GM06990 (cell line): Measurements from ENCODE around the gene PDAP1.
"Not testable (repeated sequence)": the region's sequence is repeated elsewhere in the genome, so short reads cannot be mapped to it uniquely, and the experiment has no call there.

Experiments
- DNase-seq: peaks from one replicate; pipeline ENCODE4 v3.0.0-alpha.2; 2011; ENCODE audit not compliant: insufficient read length; ENCODE audit errors: extremely low read depth
- H3K27me3 ChIP-seq: replicated peaks from 2 replicates; pipeline ENCODE4 v1.6.0; 2011; ENCODE audit warnings: low read length; ENCODE audit not compliant: control insufficient read depth, insufficient read depth
- H3K36me3 ChIP-seq: 2 replicates; pipeline ENCODE4 v1.5.1; 2011; ENCODE audit warnings: low read length; ENCODE audit not compliant: control insufficient read depth, insufficient read depth
- H3K4me3 ChIP-seq: replicated peaks from 2 replicates; pipeline ENCODE4 v1.5.1; 2011; ENCODE audit warnings: low read depth, mild to moderate bottlenecking, control low read depth, low read length
- TF ChIP-seq, protein P1 (sequence below): IDR thresholded peaks from 2 replicates; pipeline ENCODE4 v1.5.1; 2011; ENCODE audit warnings: low read length, control low read depth, mild to moderate bottlenecking, inconsistent platforms; ENCODE audit not compliant: insufficient read depth, poor library complexity, severe bottlenecking

PDAP1 gene

DNA sequence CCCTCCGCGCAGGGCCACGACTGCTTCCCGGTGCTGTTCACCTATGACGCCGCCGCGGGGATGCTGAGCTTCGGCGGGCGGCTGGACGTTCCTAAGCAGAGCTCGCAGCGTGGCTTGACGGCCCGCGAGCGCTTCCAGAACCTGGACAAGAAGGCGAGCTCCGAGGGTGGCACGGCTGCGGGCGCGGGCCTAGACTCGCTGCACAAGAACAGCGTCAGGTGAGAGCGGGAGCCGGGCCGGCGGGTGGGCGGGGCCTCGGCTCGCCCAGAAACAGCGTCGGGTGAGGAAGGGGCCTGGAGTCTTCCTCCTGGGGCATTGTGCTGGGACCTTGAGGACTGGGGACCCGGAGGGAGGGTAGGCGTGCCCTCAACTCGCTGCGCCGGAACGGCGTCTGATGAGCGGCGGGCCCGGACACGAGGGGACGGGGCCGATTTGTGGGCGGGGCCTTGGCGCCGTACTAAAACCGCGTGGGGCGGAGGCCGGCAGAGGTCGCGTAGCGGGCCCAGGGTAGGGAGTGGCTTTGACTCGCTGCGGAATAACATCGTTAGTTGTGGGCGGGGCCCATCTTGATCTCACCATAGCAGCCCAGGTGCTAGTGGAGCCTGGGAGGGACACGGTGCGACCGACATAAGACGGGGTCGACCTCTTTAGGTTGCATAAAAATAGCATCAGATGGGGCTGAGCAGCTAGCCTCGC, 15.6 kb downstream of the PDAP1 start:
- TF ChIP-seq, protein P1, sequence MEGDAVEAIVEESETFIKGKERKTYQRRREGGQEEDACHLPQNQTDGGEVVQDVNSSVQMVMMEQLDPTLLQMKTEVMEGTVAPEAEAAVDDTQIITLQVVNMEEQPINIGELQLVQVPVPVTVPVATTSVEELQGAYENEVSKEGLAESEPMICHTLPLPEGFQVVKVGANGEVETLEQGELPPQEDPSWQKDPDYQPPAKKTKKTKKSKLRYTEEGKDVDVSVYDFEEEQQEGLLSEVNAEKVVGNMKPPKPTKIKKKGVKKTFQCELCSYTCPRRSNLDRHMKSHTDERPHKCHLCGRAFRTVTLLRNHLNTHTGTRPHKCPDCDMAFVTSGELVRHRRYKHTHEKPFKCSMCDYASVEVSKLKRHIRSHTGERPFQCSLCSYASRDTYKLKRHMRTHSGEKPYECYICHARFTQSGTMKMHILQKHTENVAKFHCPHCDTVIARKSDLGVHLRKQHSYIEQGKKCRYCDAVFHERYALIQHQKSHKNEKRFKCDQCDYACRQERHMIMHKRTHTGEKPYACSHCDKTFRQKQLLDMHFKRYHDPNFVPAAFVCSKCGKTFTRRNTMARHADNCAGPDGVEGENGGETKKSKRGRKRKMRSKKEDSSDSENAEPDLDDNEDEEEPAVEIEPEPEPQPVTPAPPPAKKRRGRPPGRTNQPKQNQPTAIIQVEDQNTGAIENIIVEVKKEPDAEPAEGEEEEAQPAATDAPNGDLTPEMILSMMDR, result no peak
- Histone ChIP-seq H3K27me3 (no peaks in the 10 kb centered on the region), H3K4me3 (no peak overlapping the region), H3K36me3 (peaks cover 71% of the 10 kb centered on the region)
- peak; percentile 61 for DNase-seq

DNA sequence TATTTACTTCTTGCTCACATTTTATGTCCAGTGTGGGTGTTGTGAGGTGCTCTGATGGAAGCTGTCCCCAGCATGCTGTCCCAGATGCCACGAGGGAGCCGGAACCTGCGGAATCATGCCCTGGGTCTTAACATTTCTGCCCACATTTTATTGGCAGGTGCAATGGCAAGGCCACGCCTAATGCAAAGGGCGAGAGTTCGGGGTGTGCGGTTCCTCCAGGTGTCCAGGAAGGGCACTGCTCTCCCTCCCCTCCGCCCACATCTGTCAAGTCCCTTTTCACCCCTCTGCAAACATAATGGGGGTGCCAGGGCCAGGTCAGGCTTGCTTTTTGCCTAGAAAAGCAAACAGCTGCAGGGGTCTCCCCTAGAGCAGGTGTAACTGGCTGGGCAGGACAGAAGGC, 16.4 kb downstream of the PDAP1 start:
- no peaks in the 10 kb centered on the region for H3K27me3 ChIP-seq
- no peak for DNase-seq
- H3K36me3 ChIP-seq, result peaks cover 68% of the 10 kb centered on the region
- no peak overlapping the region for H3K4me3 ChIP-seq
- TF ChIP-seq, protein P1, result no peak

DNA sequence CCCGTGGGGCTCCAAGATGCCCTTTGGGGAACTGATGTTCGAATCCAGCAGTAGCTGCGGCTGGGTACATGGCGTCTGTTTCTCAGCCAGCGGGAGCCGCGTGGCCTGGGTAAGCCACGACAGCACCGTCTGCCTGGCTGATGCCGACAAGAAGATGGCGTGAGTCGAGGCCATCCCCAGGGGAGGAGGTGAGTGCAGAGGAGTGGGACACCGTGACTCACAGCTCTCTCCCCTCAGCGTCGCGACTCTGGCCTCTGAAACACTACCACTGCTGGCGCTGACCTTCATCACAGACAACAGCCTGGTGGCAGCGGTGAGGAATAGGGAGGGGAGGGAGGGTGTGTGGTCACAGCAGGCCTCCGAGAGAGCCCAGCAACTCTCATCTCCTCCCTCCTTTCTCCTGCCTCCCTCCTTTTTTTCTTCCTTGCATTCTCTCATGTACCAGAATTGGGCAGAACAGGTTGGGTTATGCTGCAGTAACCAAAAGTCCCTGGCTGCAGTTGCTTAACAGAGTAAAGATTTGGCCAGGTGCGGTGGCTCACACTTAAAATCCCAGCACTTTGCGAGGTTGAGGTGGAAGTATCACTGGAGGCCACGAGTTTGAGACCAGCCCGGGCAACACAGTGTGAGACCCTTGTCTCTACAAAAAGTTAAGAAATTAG, 17.3 kb downstream of the PDAP1 start:
- peaks cover 72% of the 10 kb centered on the region for H3K36me3 ChIP-seq
- no peaks in the 10 kb centered on the region for H3K27me3 ChIP-seq
- TF ChIP-seq, protein P1, result no peak
- DNase-seq, result no peak
- H3K4me3 ChIP-seq, result no peak overlapping the region

DNA sequence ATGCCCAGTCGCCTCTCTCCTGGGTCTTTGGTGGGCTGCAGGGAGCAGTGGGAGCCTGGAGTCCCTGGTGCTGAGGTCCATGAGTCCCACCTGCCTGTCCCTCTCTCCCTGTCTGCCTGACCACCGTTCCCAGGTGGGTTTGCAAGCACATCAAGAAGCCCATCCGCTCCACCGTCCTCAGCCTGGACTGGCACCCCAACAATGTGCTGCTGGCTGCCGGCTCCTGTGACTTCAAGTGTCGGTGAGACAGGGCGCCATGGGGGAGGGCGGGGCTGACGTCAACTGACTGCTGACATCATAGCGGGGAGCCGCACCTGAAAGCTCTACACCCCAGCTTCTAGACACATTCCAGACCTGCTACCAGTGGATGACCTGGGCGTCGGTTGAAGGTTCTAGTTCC, 18.6 kb downstream of the PDAP1 start:
- TF ChIP-seq, protein P1, result no peak
- DNase-seq, result no peak
- no peak overlapping the region for H3K4me3 ChIP-seq
- H3K36me3 ChIP-seq, result peaks cover 67% of the 10 kb centered on the region
- no peaks in the 10 kb centered on the region for H3K27me3 ChIP-seq

DNA sequence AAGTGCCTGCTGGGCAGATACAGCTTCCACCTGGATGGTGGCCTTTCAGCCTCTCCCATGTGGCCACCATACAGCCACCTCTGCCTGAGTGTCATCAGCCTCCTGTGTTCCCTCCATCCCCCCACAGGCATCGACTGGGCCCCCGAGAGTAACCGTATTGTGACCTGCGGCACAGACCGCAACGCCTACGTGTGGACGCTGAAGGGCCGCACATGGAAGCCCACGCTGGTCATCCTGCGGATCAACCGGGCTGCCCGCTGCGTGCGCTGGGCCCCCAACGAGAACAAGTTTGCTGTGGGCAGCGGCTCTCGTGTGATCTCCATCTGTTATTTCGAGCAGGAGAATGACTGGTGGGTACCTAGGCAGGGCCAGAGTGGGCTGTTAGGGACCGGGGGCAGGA, 20.5 kb downstream of the PDAP1 start:
- Histone ChIP-seq H3K36me3 (peaks cover 64% of the 10 kb centered on the region), H3K4me3 (no peak overlapping the region), H3K27me3 (no peaks in the 10 kb centered on the region)
- DNase-seq, result no peak
- TF ChIP-seq, protein P1, result no peak

DNA sequence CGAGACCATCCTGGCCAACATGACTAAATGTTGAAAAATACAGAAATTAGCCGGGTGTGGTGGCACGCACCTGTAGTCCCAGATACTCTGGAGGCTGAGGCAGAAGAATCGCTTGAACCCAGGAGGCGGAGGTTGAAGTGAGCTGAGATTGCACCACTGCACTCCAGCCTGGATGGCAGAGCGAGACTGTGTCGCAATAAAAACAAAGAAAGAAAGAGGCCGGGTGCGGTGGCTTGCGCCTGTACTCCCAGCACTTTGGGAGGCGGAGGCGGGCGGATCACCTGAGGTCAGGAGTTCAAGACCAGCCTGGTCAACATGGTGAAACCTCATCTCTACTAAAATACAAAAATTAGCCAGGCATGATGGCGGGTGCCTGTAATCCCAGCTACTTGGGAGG, 21.2 kb downstream of the PDAP1 start:
- not testable (repeated sequence) for H3K4me3 ChIP-seq, DNase-seq, H3K27me3 ChIP-seq
- peaks cover 61% of the 10 kb centered on the region for H3K36me3 ChIP-seq
